ENCODE results near the gene CALU. TPM values are rescaled to one million over a fixed set of nuclear protein-coding genes. Genes with fewer than 3 reads are reported as not detected.

The CALU gene
- total RNA-seq, 1 experiment from 2014 or later: 957 TPM

DNA sequence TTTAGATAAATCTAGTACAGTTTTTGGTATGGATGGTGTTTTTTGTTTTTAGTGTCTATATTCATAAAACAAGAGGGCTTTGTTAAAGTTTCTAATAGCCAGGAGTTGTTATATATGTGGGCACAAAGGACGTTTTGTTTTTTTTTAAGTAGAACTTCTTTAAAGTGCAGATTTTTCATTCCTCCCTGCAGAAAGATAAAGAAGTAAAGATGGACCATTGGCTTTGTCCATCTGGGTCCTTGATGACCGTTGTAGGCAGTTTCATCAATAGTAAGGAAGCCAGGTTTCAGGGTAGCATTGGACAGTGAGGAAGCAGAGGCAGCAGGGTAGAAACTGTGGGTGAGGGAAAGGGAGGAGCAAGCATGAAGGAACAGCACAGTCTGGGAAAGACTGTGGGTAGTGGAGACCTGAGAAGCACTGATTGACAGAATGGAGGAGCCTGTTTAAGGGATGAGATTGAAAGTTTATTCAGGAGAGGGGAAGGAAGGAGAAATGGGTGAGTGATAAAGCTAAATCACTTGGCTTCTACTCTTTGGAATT, 5.3 kb downstream of the CALU start:
- no peak for DNase-seq (ENCODE audit: low read depth in 1 of 2, low spot score in 2 of 2)

GRCh38 chr7:128745706-128746105, 6.5 kb downstream of the CALU start:
- Histone ChIP-seq H3K36me3 (peaks cover 92% of the 10 kb centered on the region), H3K27me3 (replicated peaks) (no peaks in the 10 kb centered on the region), H3K27ac (no peak overlapping the region), H3K9me3 (replicated peaks) (no peaks in the 10 kb centered on the region), H3K4me1 (replicated peaks) (peaks cover 37% of the 10 kb centered on the region), H3K4me3 (no peak overlapping the region)
- no peak for DNase-seq (ENCODE audit: low read depth in 1 of 2, low spot score in 2 of 2)

More for the DNA sequence above, 5.3 kb downstream of the CALU start:
- no peak overlapping the region for H3K4me3 ChIP-seq
- H3K27ac ChIP-seq: no peak overlapping the region
- no peaks in the 10 kb centered on the region for H3K27me3 ChIP-seq (replicated peaks)
- peaks cover 93% of the 10 kb centered on the region for H3K36me3 ChIP-seq
- H3K4me1 ChIP-seq (replicated peaks): peaks cover 40% of the 10 kb centered on the region
- no peaks in the 10 kb centered on the region for H3K9me3 ChIP-seq (replicated peaks)

DNA sequence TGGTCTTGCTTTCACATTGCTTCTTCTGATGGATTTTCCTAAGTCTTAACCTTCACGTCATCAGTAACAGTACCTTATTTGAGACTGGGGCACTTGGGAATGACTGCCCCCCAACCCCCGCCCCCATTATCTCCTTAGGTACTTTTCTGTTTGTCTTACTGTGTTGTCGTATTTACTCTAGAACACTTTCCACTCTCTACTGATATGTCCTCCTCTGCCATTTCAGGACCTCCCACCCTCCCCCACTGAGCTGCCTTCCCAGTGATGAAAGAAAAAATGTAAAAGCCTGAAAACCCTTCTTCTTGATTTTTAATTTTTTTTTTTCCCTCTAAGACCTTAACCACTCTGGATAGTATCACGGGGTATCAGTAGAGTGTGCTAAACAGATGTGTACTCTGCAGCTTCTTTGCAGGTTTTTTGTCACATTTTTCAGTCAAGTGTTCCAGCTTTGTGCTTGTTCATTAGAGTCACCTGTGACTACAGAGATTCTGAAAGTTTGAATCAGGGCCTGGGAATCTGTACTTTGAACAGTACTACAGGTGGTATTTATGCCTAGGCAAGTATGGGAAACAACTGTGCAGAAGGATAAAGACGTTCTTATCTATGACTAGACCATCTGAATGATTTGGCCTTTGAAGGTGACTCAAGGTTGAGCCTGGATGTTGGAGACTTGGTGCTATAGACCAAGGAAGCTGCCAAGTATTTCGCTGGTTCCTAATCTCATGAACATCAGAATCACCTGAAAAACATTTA, 8.3 kb downstream of the CALU start:
- Histone ChIP-seq H3K4me1 (replicated peaks) (peaks cover 19% of the 10 kb centered on the region), H3K27me3 (replicated peaks) (no peaks in the 10 kb centered on the region), H3K36me3 (peaks cover 96% of the 10 kb centered on the region), H3K9me3 (replicated peaks) (no peaks in the 10 kb centered on the region), H3K27ac (no peak overlapping the region), H3K4me3 (no peak overlapping the region)
- DNase-seq (ENCODE audit: low read depth in 1 of 2, low spot score in 2 of 2): no peak

GRCh38 chr7:128752251-128752650, 13.1 kb downstream of the CALU start:
- Histone ChIP-seq H3K9me3 (replicated peaks) (no peaks in the 10 kb centered on the region), H3K4me1 (replicated peaks) (no peaks in the 10 kb centered on the region), H3K36me3 (peaks cover 97% of the 10 kb centered on the region), H3K27me3 (replicated peaks) (no peaks in the 10 kb centered on the region), H3K27ac (no peak overlapping the region), H3K4me3 (no peak overlapping the region)
- DNase-seq (ENCODE audit: low read depth in 1 of 2, low spot score in 2 of 2): no peak

- Histone ChIP-seq H3K27me3 (replicated peaks) (no peaks in the 10 kb centered on the region), H3K36me3 (peaks cover 98% of the 10 kb centered on the region), H3K4me3 (no peak overlapping the region), H3K27ac (no peak overlapping the region), H3K9me3 (replicated peaks) (no peaks in the 10 kb centered on the region), H3K4me1 (replicated peaks) (no peaks in the 10 kb centered on the region)
- DNase-seq (ENCODE audit: low read depth in 1 of 2, low spot score in 2 of 2): no peak
Measured at GRCh38 chr7:128755075-128755818, 16.1 kb downstream of the CALU start.

- DNase-seq (ENCODE audit: low read depth in 1 of 2, low spot score in 2 of 2): no peak
- H3K27ac ChIP-seq: no peak overlapping the region
- no peaks in the 10 kb centered on the region for H3K9me3 ChIP-seq (replicated peaks)
- no peak overlapping the region for H3K4me3 ChIP-seq
- H3K27me3 ChIP-seq (replicated peaks): no peaks in the 10 kb centered on the region
- H3K4me1 ChIP-seq (replicated peaks): no peaks in the 10 kb centered on the region
- peaks cover 98% of the 10 kb centered on the region for H3K36me3 ChIP-seq
Measured at GRCh38 chr7:128755819-128756476, 16.8 kb downstream of the CALU start.

GRCh38 chr7:128757203-128757602, 18.0 kb downstream of the CALU start:
- H3K4me3 ChIP-seq: no peak overlapping the region
- no peak for DNase-seq (ENCODE audit: low read depth in 1 of 2, low spot score in 2 of 2)
- H3K27ac ChIP-seq: no peak overlapping the region
- no peaks in the 10 kb centered on the region for H3K9me3 ChIP-seq (replicated peaks)
- H3K36me3 ChIP-seq: peaks cover 98% of the 10 kb centered on the region
- H3K27me3 ChIP-seq (replicated peaks): no peaks in the 10 kb centered on the region
- no peaks in the 10 kb centered on the region for H3K4me1 ChIP-seq (replicated peaks)

DNA sequence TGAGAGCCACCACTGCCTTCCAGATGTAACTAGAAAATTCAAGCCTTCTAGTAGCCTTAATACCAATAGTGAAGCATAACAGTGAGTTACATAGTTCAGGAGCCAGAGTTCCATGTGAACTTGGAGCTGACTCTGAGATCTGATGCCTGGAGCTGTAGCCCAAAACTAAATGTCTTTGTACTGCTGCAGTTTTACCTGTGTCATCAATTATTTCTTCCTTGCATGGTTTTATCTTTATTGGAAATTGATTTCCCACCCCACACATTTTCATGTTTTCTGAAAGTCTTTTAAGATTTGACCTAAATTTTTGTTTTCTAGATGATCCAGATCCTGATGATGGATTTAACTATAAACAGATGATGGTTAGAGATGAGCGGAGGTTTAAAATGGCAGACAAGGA, 19.4 kb downstream of the CALU start:
- Histone ChIP-seq H3K4me1 (replicated peaks) (no peaks in the 10 kb centered on the region), H3K4me3 (no peak overlapping the region), H3K27ac (no peak overlapping the region), H3K27me3 (replicated peaks) (no peaks in the 10 kb centered on the region), H3K9me3 (replicated peaks) (no peaks in the 10 kb centered on the region), H3K36me3 (peaks cover 98% of the 10 kb centered on the region)
- no peak for DNase-seq (ENCODE audit: low read depth in 1 of 2, low spot score in 2 of 2)

DNA sequence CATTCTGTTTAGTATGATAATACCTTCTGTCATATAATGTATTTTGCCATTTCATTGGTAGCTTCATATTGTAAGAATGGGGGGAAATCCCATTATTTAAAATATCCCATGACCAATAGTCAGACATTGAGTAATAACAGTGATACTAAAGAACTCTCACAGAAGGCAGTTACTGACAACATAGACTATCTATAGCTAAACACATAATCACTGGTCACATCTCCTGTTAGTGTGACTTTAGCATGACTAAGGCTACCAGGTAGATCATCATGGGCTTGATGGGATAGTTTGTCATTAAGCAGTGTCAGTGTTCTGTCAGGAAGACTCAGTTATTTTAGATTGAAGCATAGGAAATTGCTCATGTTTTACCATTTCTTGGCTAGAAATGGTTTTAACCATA, 20.1 kb downstream of the CALU start:
- H3K27ac ChIP-seq: no peak overlapping the region
- no peaks in the 10 kb centered on the region for H3K27me3 ChIP-seq (replicated peaks)
- no peak for DNase-seq (ENCODE audit: low read depth in 1 of 2, low spot score in 2 of 2)
- H3K4me3 ChIP-seq: no peak overlapping the region
- H3K36me3 ChIP-seq: peaks cover 98% of the 10 kb centered on the region
- no peaks in the 10 kb centered on the region for H3K9me3 ChIP-seq (replicated peaks)
- no peaks in the 10 kb centered on the region for H3K4me1 ChIP-seq (replicated peaks)

DNA sequence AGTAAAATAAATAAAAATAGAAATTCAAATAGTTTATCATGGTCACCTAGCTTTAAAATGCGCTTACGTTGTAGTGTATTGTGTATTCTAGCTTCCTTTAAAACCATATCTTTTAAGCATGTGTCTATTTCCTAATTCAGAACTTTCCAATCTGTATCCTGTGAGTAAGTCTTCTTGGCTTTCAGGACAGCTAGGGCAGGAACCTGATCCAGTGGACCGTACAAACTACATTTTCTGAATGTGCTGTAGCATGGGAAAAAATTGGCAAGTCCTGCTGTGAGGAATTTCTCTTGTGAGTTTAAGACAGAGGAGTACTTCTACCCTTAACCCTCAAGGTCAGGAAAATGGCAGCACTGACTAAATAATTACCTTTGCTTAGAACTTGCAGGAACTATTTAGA, 24.4 kb downstream of the CALU start:
- Histone ChIP-seq H3K4me1 (replicated peaks) (no peaks in the 10 kb centered on the region), H3K4me3 (no peak overlapping the region), H3K27ac (no peak overlapping the region), H3K36me3 (peaks cover 100% of the 10 kb centered on the region), H3K27me3 (replicated peaks) (no peaks in the 10 kb centered on the region), H3K9me3 (replicated peaks) (no peaks in the 10 kb centered on the region)
- no peak for DNase-seq (ENCODE audit: low read depth in 1 of 2, low spot score in 2 of 2)

GRCh38 chr7:128767475-128768110, 28.4 kb downstream of the CALU start:
- Histone ChIP-seq H3K4me1 (replicated peaks) (no peaks in the 10 kb centered on the region), H3K27me3 (replicated peaks) (no peaks in the 10 kb centered on the region), H3K27ac (no peak overlapping the region), H3K9me3 (replicated peaks) (no peaks in the 10 kb centered on the region), H3K36me3 (peaks cover 100% of the 10 kb centered on the region), H3K4me3 (no peak overlapping the region)
- no peak for DNase-seq (ENCODE audit: low read depth in 1 of 2, low spot score in 2 of 2)

GRCh38 chr7:128770233-128770632, 31.1 kb downstream of the CALU start:
- peaks cover 95% of the 10 kb centered on the region for H3K36me3 ChIP-seq
- no peak overlapping the region for H3K27ac ChIP-seq

DNA sequence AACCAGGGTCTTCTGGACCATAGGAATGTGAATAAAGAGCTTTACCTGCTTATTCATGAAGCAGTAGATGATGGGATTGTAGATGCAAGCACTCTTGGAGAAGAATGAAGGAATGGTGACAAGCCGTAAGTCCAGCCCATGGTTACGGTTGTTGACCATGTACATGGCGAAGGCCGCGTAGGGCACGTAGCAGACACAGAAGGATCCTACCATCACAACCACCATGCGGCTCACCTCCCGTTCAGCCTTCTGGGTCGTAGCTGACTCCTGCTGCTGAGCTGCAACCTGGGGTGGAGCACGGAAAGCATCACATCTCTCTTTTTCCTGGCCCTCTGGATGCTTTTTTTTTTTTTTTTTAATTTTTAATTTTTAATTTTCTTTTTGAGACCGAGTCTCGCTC, 34.4 kb downstream of the CALU start:
- peaks cover 61% of the 10 kb centered on the region for H3K36me3 ChIP-seq
- 0 out of 2 replicates have a peak, but pooled peaks cover 7% of the 10 kb centered on the region for H3K4me1 ChIP-seq (replicated peaks)
- H3K27me3 ChIP-seq (replicated peaks): no peaks in the 10 kb centered on the region
- no peak overlapping the region for H3K27ac ChIP-seq
- H3K4me3 ChIP-seq: no peak overlapping the region
- no peaks in the 10 kb centered on the region for H3K9me3 ChIP-seq (replicated peaks)
- no peak for DNase-seq (ENCODE audit: low read depth in 1 of 2, low spot score in 2 of 2)

More at GRCh38 chr7:128770233-128770632, 31.1 kb downstream of the CALU start:
- Histone ChIP-seq H3K9me3 (replicated peaks) (no peaks in the 10 kb centered on the region), H3K4me3 (no peak overlapping the region), H3K4me1 (replicated peaks) (no peaks in the 10 kb centered on the region), H3K27me3 (replicated peaks) (no peaks in the 10 kb centered on the region)
- DNase-seq (ENCODE audit: low read depth in 1 of 2, low spot score in 2 of 2): no peak

All from SJSA1 (cell line).